EL (cell line): ENCODE results near the gene NFATC3.

ENCODE experiments used
- DNase-seq: peaks from one replicate; pipeline ENCODE4 v3.0.0-alpha.2; 2016

NFATC3 gene

DNA sequence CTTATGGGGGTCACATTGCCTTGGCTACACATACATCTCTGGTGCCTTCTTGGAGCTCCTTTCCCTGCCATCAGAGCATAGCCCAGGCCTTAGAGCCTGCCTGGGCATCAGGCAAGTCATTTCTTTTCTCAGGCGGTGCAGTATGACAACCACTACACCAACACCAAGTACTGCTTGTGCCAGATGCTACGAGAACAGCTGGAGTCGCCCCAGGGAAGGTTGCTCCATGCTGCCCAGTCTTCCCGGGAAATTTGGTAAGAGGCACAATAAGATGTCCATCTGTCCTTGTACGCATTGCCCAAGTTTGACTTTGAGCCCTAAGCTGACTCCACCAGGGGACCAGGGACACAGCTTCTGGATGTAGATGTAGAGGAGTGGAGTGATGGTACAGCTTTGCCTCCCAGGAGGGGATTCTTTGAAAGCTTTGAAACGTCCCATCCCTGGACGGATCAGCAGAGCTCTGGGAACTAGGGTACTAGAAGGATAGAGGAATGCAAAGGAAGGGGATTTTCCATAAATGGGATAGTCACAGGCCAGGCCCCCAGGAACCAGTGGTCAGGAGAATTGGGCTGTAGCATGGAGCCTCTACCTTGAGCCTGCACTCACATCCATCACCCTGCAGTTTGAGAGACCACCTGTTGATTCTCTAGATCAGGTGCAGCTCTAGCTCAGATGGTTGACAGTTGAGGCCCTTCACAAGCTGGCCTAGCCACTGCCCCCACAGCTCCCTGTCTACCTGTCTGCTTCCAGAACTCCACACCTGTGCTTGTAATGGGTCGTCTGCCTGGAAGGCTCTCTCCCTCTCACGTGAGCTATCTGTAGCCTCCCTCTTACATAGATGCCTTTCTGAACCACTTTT, 11.0 kb upstream of the NFATC3 start:
- no peak for DNase-seq

DNA sequence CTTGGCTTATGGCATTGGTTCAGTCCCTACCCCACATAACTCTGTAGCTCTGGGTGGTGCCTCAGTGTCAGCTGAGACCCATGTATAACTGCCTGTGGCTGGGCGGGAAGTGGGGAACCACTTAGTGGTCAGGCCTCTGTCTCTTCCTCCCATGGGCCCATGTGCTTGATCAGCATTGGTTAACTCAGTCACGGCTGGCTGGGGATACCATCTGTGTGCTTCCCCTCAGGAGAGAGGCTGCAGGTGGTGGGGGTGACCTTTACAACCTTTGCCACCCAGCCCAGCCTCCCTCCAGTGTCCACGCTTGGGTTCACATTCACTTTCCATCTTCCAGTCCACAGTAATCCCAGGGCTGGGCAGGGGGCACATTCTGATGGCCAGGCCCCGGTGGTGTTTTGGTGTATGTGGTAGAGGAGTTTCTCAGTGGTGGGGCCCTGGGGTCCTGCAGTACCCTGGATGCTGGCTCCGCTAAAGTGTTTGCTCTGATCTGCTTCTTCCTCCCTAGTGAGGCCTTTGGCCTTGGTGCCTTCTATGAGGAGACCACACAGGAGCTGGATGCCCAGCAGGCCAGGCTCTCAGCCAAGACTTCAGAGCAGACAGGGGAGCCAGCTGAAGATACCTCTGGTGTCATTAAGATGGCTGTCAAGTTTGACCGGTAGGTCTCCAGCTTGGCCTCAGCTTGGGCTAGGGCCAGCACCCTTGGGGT, 10.2 kb upstream of the NFATC3 start:
- no peak for DNase-seq

DNA sequence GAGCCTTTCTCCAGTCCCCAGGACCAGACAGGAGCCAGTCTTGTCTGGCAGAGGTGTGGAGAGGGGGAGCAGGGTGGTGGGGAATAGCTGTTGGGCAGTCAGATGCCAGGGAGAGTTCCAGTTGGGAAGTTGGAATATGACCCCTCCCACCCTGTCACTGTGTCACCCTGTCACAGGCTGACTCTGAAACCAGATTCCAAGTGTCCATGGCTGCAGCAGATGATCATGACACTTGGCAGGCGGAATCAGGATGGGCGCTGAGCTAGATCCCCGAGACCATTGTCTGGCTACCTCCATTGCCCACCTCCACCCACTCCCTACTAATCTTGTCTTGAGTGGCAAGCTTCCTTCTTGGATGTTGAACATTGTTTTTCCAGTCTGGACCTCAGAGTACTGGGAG, 9.2 kb upstream of the NFATC3 start:
- no peak for DNase-seq

DNA sequence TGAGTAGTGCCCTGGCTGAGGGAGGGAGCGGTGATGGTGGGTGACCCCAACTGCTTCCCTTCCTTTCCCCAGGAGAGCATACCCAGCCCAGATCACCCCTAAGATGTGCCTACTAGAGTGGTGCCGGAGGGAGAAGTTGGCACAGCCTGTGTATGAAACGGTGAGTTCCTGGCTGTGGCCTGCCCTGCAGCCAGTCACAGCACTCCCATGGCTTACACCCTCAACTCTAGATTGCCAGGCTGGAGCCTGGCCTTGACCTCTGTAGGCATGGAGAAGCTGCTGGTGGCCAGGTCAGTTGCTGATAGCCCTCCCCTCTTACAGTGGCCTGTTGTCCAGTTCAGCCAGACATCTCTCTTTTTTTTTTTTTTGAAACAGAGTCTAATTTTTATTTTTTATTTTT, 8.6 kb upstream of the NFATC3 start:
- no peak for DNase-seq

DNA sequence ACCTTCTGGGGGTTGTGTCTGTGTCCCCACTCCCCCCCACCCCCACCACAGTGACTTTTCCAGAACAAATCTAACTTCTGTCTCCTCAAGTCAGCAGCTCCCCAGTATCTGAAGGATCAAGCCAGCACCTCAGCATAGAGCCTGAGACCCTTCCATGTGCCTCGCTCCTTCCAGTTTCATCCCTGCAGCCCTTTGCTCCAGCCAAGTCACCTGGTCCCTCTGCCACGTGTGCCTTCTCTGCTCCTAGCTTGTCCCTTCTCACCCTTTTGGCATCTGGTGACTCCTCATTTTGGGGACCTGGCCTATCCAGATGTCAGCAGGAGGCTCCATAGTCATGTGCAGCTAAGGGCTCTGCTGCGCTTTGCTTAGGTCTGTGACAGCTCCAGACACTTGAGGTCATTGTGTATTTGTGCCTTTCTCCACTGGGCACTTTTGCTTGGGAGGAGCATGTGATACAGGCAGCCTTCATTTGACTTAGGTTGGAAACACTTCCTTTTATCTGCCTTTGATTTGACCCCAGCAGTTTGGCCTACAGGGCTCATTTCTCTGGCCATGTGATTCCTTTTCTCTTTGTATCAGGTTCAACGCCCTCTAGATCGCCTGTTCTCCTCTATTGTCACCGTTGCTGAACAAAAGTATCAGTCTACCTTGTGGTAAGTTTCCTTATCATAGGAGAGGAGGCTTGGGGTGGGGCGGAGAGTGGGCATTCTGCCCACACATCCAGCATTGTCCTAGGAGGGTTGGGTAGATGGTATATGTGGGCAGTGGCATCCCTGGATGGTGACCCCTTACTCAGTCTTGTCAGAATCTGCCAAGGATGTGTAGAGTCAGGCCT, 7.1 kb upstream of the NFATC3 start:
- no peak for DNase-seq

DNA sequence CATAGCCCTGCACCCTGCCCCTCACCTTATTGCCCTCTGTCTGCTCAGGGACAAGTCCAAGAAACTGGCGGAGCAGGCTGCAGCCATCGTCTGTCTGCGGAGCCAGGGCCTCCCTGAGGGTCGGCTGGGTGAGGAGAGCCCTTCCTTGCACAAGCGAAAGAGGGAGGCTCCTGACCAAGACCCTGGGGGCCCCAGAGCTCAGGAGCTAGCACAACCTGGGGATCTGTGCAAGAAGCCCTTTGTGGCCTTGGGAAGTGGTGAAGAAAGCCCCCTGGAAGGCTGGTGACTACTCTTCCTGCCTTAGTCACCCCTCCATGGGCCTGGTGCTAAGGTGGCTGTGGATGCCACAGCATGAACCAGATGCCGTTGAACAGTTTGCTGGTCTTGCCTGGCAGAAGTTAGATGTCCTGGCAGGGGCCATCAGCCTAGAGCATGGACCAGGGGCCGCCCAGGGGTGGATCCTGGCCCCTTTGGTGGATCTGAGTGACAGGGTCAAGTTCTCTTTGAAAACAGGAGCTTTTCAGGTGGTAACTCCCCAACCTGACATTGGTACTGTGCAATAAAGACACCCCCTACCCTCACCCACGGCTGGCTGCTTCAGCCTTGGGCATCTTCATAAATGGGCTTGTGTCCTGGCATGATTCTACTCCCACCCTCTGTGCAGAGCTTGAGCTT, 6.3 kb upstream of the NFATC3 start:
- DNase-seq, result no peak

DNA sequence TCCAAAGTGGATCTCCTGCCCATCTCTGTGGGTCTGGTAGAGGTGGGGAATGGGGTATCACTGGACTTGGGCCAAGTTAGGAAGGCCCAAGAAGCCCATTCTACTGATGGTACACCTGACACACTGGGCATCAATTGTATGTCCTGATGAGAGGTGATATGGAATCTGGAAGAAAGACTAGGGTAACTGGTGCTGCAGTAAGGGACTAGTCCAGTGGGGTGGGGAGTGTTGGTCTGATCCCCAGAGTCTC, 5.9 kb upstream of the NFATC3 start:
- no peak for DNase-seq

DNA sequence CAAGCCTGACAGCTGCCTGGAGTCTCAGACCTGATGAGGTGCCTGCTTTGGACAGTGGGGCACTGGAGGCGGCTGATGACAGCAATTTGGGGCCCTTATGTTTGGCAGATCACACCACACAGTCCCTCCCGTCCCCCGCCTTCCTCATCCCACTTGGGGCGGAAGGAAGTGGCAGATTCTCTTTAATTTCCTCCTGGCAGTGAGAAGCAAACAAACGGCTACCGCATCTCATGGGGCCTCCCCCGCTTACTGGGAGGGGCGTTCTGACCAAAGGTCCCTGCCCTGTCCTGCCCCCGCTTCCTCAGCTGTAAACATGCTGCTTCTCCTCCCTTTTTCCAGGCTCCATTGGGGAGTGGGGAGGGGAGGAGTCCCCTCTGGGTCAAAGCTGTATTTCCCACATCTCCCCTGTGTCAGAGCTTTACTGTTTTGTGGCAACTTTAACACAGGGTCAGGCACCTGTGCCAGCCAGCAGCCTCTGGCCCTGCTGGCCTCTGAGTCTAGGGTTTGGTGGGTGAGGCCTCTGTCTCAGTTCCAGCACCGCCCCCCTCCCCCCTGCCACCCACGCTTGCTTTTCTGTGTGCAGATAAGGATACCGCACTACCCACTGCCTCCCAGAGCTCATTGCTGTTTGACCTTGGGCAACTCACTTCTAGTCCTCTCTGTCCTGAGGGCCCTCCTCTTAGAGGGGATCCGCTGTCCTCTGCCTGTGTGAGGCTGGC, 5.4 kb upstream of the NFATC3 start:
- DNase-seq, result no peak

DNA sequence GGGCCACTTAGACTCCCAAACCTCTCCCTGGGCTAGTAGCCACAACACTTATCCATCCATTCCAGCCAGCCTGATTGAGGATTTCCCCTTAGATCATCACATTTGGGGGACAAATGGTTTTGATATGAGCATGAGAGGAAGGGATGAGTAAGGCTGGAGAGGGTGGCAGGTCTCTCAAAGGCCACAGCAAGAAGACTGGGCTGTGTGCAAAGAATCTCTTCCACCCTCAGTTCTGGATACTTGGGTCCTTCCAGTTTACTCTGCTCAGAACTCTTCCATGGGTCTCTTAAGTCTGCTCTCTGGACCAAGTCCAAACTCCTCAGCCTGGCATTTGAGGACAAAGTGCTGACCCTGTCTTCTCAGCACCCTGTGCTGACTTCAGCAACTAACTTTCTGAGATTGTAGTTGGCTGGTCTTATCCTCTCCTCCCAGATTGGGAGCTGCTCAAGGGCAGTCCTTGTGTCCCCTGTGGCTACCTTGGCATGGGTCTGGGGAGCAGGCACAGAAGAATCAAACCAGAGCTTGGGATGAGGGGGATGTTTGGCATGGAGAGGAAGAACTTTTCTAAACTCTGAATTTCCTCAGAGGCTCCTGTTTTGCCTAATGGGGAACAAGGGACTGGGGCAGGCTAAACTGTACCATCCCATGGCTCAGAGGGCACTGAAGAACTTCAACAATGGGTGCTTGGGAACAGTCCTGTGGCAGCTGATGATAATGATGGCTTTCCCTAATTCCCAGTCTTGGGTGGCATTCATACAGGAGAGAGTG, 3.1 kb upstream of the NFATC3 start:
- no peak for DNase-seq

DNA sequence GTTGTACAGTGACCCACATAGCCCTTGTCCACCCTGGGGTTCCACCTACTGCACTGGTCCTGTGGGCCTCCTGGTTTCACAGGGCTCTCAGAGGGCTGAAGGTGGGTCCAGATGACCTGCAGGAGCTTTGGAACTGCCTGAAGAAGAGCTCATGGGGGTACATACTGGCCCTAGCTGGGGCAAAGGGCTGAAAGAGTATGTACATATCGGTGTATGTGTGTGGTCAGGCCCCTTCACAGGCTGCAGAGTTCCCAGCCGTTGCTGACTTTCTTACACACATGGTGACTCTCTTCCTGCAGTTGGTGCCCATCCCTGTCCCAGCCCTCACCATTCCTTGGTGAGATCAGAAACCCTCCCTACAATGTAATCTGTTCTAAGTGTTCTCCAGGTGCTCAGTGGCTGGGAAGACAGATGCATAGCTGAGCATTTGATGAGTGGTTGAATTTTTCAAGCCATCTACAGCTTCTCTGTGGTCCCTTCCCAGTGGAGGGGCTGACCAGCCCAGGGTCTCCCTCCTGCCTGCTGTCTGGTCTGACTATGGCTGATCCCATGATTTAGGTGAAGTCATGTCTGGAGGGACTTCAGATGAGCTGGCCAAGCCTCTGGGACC, 2.4 kb upstream of the NFATC3 start:
- no peak for DNase-seq

DNA sequence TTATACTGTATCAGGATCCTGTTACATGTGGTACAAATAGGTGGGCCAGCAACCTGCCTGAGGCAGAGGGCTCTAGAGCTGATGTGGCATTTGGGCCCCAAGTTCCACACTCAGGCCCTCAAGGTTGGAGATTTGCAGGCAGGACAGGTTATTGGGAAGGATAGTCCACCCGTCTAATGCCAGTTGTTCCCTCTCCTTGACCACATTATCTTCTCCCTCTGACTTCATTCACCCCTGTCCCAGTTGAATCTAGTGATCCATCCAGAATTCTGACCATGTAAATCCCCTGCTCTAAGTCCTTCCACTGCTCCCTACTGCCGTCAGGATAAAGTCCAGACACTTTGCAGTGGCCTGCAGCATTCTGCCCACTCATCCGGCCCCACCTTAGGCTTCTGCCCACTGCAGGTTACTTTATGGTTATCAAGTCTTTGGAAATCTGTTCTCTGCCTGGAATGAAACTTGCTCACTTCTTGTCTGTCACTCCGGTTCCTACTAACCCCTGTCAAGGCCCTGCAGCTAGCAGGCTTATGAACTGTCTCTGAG, 1.9 kb upstream of the NFATC3 start:
- no peak for DNase-seq

DNA sequence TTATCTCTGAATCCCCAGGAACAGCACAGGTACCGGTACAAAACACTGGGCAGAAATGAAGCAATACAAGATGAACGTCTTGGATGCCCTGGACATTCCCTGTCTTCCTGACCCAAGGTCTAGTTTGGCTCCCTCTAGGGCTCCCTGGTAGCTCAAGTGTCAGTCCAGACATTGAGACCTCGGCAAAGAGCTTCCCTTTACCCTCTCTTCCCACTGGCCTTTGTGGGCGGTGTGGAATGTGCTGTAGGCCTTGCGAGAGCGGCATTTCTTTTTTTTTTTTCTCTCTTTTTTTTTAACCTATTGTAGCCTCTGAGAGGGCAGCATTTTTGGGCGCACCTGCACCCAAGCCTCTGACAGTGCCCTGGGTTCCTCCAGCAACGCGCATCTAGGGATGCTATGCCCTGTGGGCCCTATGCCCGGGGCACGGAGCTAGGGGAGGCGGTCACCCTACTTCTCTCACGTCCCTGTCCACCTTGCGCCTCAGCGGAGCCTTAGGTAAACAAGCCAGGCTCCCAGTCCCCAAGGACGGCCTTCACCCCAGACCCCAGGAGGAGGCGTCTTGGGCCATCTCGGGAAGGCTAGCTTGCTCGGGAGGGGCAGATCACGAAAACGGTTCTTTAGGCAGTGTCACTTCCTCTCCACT, 1.2 kb upstream of the NFATC3 start:
- DNase-seq, result peak; percentile 65

DNA sequence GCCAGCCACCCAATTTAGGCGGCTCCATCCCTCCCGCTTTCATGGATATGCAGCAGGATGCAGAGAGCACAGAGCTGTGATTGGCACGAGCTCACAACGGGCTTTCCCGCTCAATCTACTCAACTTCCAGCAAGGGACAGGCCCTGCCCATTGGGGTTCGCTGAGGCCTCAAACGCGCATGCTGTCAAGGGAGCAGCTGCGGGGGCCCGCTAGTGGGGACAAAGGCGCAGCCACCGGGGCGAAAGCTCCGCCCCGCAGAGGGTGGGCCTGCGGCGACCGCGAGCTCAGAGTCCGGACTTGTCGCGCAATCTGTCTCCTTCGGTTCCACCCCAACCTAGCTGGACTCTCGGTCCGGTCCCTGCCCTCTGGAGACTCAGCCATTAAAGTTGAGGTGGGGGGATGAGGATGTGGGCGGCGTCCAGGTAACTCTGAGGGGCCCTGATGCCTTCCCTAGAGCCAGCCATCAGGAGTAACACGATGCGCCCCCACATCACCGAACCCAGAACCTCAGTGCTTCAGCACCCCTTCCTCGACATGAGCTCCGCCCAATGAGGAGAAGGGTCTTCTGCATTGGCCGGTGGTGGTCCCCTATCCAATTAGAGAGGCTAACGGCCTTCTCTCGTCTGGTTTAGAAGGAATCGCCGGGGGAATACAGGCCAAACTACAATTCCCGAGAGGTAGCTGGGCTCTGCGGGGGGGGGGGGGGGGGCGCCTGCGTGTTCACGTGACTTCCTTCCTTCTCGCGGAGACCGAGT, 489 bp upstream of the NFATC3 start:
- peak; percentile 88 for DNase-seq

DNA sequence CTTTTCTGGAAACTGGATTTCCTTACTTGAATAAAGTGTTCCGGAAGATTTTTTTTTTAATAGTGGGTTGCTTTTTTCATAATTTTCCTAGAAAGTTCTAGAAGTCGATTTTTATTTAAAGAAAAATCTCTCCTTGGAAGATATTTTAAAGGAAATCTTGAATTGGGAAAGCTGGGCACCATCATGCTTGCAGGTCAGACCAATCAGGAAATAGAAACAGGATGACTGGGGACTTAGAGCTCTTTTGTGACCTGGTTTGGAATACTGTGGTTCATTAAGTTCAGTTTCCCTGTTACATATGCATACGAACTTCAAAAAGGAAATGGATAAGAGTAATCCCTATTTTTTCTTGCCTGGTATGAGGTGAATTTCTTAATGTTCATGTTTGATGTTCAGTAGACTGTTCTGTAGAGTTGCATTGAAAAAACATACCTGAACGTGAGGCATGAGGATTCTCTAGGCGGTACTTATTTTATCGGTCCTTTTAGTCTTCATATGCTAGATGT, 1.2 kb downstream of the NFATC3 start:
- peak; percentile 55 for DNase-seq

DNA sequence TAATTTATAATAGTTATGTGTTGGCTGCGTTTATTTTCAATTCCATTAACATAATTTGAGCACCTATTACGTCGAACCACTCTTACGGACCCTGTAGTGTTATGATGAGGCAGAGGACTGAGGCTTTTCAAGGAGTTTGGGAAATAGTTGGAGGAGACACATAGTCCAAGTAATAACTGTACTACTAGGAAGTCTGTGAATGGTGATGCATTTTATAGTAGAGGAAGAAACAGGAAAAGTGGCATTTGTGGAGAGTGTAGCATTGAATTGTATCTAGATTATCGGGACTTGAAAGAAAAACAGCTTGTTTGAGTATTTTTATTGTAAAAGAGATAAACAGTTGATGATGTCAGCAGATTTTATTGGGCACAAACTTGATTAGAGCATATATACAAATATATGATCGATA, 1.7 kb downstream of the NFATC3 start:
- peak; percentile 32 for DNase-seq

DNA sequence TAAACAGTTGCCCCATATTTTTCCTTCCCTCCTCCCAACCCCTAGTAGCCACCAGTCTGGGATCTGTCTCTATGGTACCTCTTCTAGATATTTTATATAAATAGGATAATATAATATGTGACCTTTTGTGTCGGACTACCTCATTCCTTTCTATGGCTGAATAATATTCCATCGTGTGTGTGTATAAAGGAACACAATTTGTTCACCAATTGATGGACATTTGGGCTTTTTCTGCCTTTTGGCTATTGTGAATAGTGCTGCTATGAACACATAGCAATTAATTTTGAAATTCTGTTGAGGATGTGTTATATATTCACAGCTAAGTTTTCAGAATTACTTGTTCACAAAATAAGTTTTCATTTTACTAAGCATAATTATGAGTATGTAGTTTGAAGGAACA, 2.5 kb downstream of the NFATC3 start:
- no peak for DNase-seq

DNA sequence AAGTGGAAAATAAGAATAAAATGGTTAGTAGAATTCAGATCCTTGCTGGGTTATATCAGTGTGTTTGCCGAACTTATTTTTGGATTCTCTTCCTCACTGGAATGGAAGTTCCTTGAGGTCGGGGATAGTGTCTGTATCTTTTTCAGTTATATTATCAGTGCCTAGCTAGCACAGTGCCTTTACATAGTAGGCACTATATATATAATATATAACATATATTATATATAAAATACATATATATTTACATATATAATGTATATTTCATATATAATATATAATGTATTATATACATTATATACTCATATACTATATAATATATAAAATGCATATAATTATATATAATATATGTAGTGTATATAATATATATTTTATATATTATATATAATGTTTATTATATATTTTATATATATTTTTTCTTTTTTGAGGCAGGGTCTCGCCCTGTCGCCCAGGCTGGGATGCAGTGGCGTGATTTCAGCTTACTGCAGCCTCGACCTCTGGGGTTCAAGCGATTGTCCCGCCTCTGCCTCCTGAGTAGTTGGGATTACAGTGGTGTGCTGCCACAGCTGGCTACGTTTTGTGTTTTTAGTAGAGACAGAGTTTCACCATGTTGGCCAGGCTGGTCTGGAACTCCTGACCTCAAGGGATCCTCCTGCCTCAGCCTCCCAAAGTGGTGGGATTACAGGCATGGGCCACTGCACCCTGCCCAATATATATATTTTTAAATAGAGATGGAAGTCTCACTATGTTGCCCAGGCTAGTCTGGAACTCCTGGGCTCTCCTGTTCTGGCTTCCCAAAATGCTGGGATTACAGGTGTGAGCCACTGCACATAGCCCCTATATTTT, 3.2 kb downstream of the NFATC3 start:
- no peak for DNase-seq

DNA sequence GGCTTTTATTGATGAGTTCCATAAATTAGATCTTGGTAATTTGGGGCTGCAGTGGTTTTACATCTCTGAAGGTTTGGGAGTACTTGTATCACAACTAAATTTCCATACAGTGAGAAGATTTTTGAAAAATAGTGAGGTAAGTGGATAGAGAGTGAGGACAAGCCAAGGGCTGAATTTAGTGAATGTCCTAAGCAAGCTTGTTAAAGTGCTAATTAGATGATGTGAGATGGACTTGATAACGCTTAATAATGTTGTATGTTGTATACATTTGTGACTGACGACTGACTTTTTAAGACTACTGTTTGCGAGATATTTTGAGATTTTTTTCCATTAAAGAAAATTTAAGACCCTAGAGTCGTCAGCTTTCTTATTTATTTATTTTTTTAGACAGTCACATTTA, 3.9 kb downstream of the NFATC3 start:
- DNase-seq, result no peak

DNA sequence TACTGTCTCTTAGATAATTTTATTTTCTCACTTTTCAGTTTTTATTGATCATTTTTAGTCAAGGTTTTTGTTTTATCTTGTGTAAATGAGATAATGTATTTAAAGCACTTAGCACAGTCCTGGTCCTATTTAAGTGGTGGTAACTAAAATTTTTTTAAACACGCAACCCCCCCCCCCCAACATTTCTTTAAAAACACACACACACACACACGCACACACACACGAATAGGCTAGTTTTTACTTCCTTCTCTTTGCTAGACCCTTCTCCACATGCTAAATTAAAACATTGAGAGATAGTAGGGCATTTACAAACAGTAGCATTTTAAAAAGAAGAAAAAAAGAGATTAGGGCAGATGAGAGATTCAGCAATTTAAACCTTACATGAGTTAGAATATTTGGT, 5.0 kb downstream of the NFATC3 start:
- DNase-seq, result no peak
